Smooth muscle cell (in vitro differentiated cells): ENCODE data around the gene OR14I1. TPM values are rescaled to one million over a fixed set of nuclear protein-coding genes. Genes with fewer than 3 reads are reported as not detected.
"Not testable (repeated sequence)": the region's sequence is repeated elsewhere in the genome, so short reads cannot be mapped to it uniquely, and the experiment has no call there.

Source experiments
- DNase-seq: peaks from one replicate; lab custom pipeline; 2025; ENCODE audit not compliant: unreplicated experiment; lab: John Stamatoyannopoulos, UW
- H2AFZ ChIP-seq: fragments of 200-600 bp; sonication (generic); 2 replicates; pipeline ENCODE4 v1.6.0; 2016; ENCODE audit warnings: antibody characterized with exemption, low read depth, mild to moderate bottlenecking
- H3F3A ChIP-seq: fragments of 200-600 bp; sonication (generic); 2 replicates; pipeline ENCODE4 v1.6.0; 2017; ENCODE audit warnings: antibody characterized with exemption, low read depth
- H3K27ac ChIP-seq: fragments of 200-600 bp; sonication (generic); 2 replicates; pipeline ENCODE4 v1.5.1; 2016; ENCODE audit warnings: low read depth, mild to moderate bottlenecking
- H3K27me3 ChIP-seq: fragments of 200-600 bp; sonication (generic); 2 replicates; pipeline ENCODE4 v1.6.1; 2016; ENCODE audit warnings: low read depth, mild to moderate bottlenecking
- H3K36me3 ChIP-seq: fragments of 200-600 bp; sonication (generic); 2 replicates; pipeline ENCODE4 v1.5.1; 2016; ENCODE audit warnings: low read depth
- H3K4me1 ChIP-seq: fragments of 200-600 bp; sonication (generic); 2 replicates; pipeline ENCODE4 v1.5.1; 2016; ENCODE audit warnings: low read depth
- H3K4me2 ChIP-seq: fragments of 200-600 bp; sonication (generic); 2 replicates; pipeline ENCODE4 v1.6.0; 2016; ENCODE audit warnings: mild to moderate bottlenecking
- H3K4me3 ChIP-seq: fragments of 200-600 bp; sonication (generic); 2 replicates; pipeline ENCODE4 v1.5.1; 2016; ENCODE audit warnings: mild to moderate bottlenecking
- H3K79me2 ChIP-seq: fragments of 200-600 bp; sonication (generic); 2 replicates; pipeline ENCODE4 v1.6.0; 2016; ENCODE audit warnings: low read depth, mild to moderate bottlenecking
- H3K9ac ChIP-seq: fragments of 200-600 bp; sonication (generic); 2 replicates; pipeline ENCODE4 v1.6.0; 2016; ENCODE audit warnings: low read depth
- H3K9me3 ChIP-seq: fragments of 200-600 bp; sonication (generic); replicated peaks from 2 replicates; pipeline ENCODE4 v1.5.1; 2016; ENCODE audit warnings: low read depth
- H4K20me1 ChIP-seq: fragments of 200-600 bp; sonication (generic); 2 replicates; pipeline ENCODE4 v1.6.0; 2016; ENCODE audit warnings: low read depth
- CTCF ChIP-seq: fragments of 200-600 bp; sonication (generic); IDR thresholded peaks from 2 replicates; pipeline ENCODE4 v1.5.1; 2017; ENCODE audit warnings: borderline replicate concordance, mild to moderate bottlenecking, antibody characterized with exemption; ENCODE audit not compliant: insufficient read depth, poor library complexity, severe bottlenecking
- WGBS: methylation state at CpG from one replicate; pipeline ENCODE4 v1.1.7; 2016; ENCODE audit warnings: low lambda C conversion rate; 5-methylcytosine and 5-hydroxymethylcytosine counted together
- polyA plus RNA-seq: library from polyadenylated mRNA; unstranded; fragments of >200 nt; fragmentation: Nextera tagmentation; extraction: Ambion mirVana; gene quantifications from 2 replicates; pipeline ENCODE4 v1.2.1, GENCODE V29; 2016
- total RNA-seq: library from RNA; depleted of rRNA; stranded (reverse); fragments of >200 nt; gene quantifications from 2 replicates; pipeline ENCODE4 v1.2.3, GENCODE V29; 2014

Gene OR14I1
- total and polyA plus RNA-seq, 2 experiments from 2014 or later = not detected

- no peak overlapping the region for H3K4me2 ChIP-seq
- WGBS = 75% methylated on average over 8 of the region's 8 CpGs
- no peak overlapping the region for H2AFZ ChIP-seq
- no peak for DNase-seq
- H3K9ac ChIP-seq = no peak overlapping the region
- H4K20me1 ChIP-seq = no peaks in the 10 kb centered on the region
- H3K79me2 ChIP-seq = no peaks in the 10 kb centered on the region
- no peak for TF ChIP-seq CTCF
- H3K4me3 ChIP-seq = no peak overlapping the region
- no peaks in the 10 kb centered on the region for H3K9me3 ChIP-seq
- no peaks in the 10 kb centered on the region for H3K36me3 ChIP-seq
- no peaks in the 10 kb centered on the region for H3K4me1 ChIP-seq
- no peaks in the 10 kb centered on the region for H3F3A ChIP-seq
- H3K27ac ChIP-seq = no peak overlapping the region
- no peaks in the 10 kb centered on the region for H3K27me3 ChIP-seq
Measured at GRCh38 chr1:248681651-248682050, 20.9 kb downstream of the OR14I1 start.

- Histone ChIP-seq H3K4me3 (no peak overlapping the region), H3K4me2 (no peak overlapping the region), H3K4me1 (no peaks in the 10 kb centered on the region), H3K27ac (no peak overlapping the region), H3K9ac (no peak overlapping the region), H3K79me2 (no peaks in the 10 kb centered on the region), H3K9me3 (peaks cover 14% of the 10 kb centered on the region), H4K20me1 (no peaks in the 10 kb centered on the region), H2AFZ (no peak overlapping the region), H3K36me3 (no peaks in the 10 kb centered on the region), H3K27me3 (no peaks in the 10 kb centered on the region), H3F3A (no peaks in the 10 kb centered on the region)
- 83% methylated on average over 1 of the region's 1 CpG for WGBS
- TF ChIP-seq CTCF = no peak
- no peak for DNase-seq
Measured at GRCh38 chr1:248670003-248670402, 32.6 kb downstream of the OR14I1 start.

DNA sequence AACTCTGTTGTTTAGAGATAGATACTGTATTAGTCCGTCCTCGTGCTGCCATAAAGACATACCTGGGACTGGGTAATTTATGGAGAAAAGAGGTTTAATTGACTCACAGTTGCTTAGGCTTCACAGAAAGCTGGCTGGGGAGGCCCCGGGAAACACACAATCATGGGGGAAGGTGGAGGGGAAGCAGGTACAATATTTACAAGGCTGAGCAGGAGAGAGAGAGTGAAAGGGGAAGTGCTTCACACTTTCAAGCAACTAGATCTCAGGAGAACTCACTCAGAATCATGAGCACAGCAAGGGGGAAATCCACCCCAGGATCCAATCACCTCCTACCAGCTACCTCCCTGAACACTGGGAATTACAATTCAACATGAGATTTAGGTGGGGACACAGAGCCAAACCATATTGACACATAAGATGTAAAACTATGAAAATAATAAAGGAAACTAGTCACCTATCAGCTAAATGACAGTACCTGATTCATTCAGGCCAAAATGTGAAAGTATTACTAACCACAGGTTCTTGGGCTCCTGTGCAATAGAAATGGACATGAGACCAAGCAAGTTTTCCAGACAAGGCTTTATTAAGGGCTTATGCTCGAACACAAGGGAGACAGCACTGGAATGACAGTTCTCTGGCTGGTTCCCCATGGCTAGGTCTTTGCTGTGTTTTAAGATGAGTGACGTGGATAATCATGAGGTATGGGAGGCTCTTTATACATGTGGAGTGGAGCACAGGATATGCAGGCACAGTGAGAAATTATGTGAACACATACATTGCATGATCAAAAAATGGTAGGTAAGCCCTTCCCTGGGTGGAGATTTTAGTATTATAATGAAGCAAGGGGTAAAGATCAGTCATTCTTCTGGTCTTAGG, 38.9 kb downstream of the OR14I1 start:
- H3K9ac ChIP-seq, H3K4me2 ChIP-seq, H4K20me1 ChIP-seq, DNase-seq, H3K9me3 ChIP-seq, H2AFZ ChIP-seq, H3K27ac ChIP-seq, H3K79me2 ChIP-seq, H3K27me3 ChIP-seq, H3K4me1 ChIP-seq, H3K4me3 ChIP-seq, H3K36me3 ChIP-seq, H3F3A ChIP-seq: not testable (repeated sequence)
- WGBS = 61% methylated on average over 5 of the region's 5 CpGs

DNA sequence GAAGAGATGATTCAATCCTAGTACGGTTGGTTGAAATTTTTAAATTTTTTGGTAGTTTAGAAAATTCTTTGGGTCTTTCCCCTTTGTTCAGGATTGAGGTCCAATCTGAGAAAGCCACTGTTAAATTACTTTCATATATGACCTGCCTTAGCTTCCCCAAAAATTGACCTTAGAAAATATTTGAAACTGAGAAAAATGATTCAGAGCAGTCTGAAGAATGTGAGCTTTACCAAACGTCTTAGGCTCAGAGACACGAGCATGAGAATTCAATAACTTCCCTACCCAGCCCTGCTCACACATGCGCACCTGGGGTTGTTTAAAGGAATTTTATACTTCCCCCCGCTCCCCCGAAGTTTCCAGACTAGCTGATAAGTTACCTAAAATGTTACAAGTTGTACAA, 45.8 kb downstream of the OR14I1 start:
- not testable (repeated sequence) for DNase-seq, H2AFZ ChIP-seq
- WGBS = 65% methylated on average over 6 of the region's 6 CpGs

GRCh38 chr1:248655354-248655753, 47.2 kb downstream of the OR14I1 start, which contains the start of gene OR2T27:
Gene OR2T27 (minus strand): TSS chr1:248655528. CDS start chr1:248650884, 4,644 bp downstream.
- H3K27me3 ChIP-seq, H3K79me2 ChIP-seq, H4K20me1 ChIP-seq, H3K36me3 ChIP-seq, H3K4me3 ChIP-seq, H3K4me2 ChIP-seq, H3K27ac ChIP-seq, H3K9me3 ChIP-seq, H3K4me1 ChIP-seq, H2AFZ ChIP-seq, DNase-seq, H3K9ac ChIP-seq, H3F3A ChIP-seq: not testable (repeated sequence)
- WGBS = 100% methylated on average over 1 of the region's 3 CpGs

More for the DNA sequence above, 45.8 kb downstream of the OR14I1 start:
- H3K36me3 ChIP-seq, H3K4me3 ChIP-seq, H3K4me2 ChIP-seq, H3F3A ChIP-seq, H3K9ac ChIP-seq, H4K20me1 ChIP-seq, H3K27me3 ChIP-seq, H3K4me1 ChIP-seq, H3K27ac ChIP-seq, H3K79me2 ChIP-seq, H3K9me3 ChIP-seq: not testable (repeated sequence)
